HFFc6 (cell line): ENCODE results near the gene SARNP. TPM values are rescaled to one million over a fixed set of nuclear protein-coding genes. Genes with fewer than 3 reads are reported as not detected.
"Not testable (repeated sequence)": the region's sequence is repeated elsewhere in the genome, so short reads cannot be mapped to it uniquely, and the experiment has no call there.

Experiments
- DNase-seq: peaks from one replicate; pipeline ENCODE4 v3.0.0-alpha.2; 2018
- H3K27ac Mint-ChIP-seq: 2 replicates; pipeline ENCODE4 v1.8.0; 2020; ENCODE audit warnings: mild to moderate bottlenecking, mixed read lengths
- H3K27me3 Mint-ChIP-seq: 2 replicates; pipeline ENCODE4 v1.8.0; 2021; ENCODE audit warnings: mild to moderate bottlenecking, moderate library complexity, mixed read lengths; ENCODE audit not compliant: insufficient read depth
- H3K36me3 Mint-ChIP-seq: 2 replicates; pipeline ENCODE4 v1.8.0; 2021; ENCODE audit warnings: low read depth, mixed read lengths
- H3K4me1 Mint-ChIP-seq: 2 replicates; pipeline ENCODE4 v1.8.0; 2020; ENCODE audit warnings: low read depth, mixed read lengths
- H3K4me3 Mint-ChIP-seq: 2 replicates; pipeline ENCODE4 v1.8.0; 2020; ENCODE audit warnings: mild to moderate bottlenecking, moderate library complexity, mixed read lengths
- H3K9me3 Mint-ChIP-seq: 2 replicates; pipeline ENCODE4 v1.8.0; 2020; ENCODE audit warnings: mild to moderate bottlenecking, mixed read lengths
- total RNA-seq, 6 experiments: library from RNA; stranded (reverse); fragmentation: NEBNext Ultra II Directional; extraction: Animal tissue kit (Norgen Biotek cat#: 25700); gene quantifications; 2 replicates in 1 of 6; 3 replicates in 5 of 6; pipeline ENCODE4 v1.2.3, GENCODE V29; 2021
- TF ChIP-seq, protein P1 (sequence below): fragments of 200-600 bp; sonication (generic); IDR thresholded peaks from 2 replicates; pipeline ENCODE4 v1.5.0; 2021; ENCODE audit warnings: antibody characterized with exemption, mild to moderate bottlenecking

Gene SARNP
- total RNA-seq, 6 experiments from 2014 or later = 68.9 to 85.5 (median 78.4) TPM

DNA sequence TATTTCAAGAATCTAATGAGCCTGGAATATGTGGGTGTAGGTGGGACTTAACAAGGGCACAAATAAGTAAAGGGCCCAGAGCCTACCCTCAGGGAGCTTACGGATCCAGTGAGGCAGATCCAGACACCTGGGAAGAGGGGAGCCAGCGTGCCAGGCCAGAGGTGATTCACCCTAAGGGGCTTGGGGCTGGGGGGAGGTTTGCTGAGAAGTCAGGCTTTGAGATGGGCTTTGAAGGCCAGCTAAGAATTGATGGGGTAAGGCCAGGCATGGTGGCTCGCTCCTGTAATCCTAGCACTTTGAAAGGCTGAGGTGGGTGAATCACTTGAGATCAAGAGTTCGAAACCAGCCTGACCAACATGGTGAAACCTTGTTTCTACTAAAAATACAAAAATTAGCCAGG lies 25.9 kb upstream of the SARNP start:
- Mint-ChIP-seq H3K36me3 (peaks cover 20% of the 10 kb centered on the region; the same call in 1 of the 2 replicates), H3K4me1 (peaks cover 62% of the 10 kb centered on the region)

DNA sequence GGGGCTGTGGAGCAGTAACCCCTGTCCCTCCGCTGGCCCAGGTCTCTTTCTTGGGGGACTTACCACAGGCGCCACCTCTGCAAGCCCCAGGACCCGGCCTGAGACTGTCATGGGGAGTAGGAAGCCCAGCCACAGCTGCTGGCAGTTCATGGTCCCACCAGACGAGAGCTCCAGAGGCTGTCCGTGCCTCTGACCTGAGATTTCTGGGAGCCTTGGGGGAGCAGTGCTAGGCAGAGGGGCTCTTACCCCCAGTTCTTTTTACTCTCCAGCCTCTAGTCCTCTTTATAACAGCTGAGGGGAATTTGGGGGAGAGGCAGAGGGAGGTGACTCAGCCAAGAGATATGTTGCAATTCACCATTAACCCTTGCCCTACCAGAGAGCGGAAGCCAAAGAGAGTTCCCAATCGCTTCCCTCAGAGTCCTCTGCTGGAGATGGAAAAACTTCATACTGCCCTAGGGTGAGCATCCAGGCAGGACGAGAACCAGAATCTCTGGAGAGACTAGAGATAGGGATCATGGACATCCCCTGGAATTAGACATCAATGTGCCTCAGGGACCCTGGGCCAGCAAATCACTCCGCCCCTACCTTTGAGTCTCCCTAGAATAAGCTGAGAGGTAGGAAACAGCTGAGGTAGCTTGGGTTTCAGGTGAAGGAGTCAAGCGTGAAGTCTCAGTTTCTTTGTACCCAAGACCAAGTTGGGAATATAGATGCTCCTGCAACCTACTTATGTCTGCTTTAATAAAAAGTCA lies 25.3 kb upstream of the SARNP start, which contains the start of gene MMP19:
Gene MMP19 (minus strand): TSS at position 256 of the 749 bp plus-strand sequence. CDS start 106 bp downstream, at position 150.
- H3K36me3 Mint-ChIP-seq = peaks cover 22% of the 10 kb centered on the region; the same call in 1 of the 2 replicates
- peaks cover 57% of the 10 kb centered on the region for H3K4me1 Mint-ChIP-seq
- H3K27ac Mint-ChIP-seq = peak within 1 kb of the TSS; percentile 90
- H3K27me3 Mint-ChIP-seq = no peaks in the 10 kb centered on the region; the same call in 1 of the 2 replicates
- H3K4me3 Mint-ChIP-seq = peak within 1 kb of the TSS; percentile 98
- TF ChIP-seq, protein P1, sequence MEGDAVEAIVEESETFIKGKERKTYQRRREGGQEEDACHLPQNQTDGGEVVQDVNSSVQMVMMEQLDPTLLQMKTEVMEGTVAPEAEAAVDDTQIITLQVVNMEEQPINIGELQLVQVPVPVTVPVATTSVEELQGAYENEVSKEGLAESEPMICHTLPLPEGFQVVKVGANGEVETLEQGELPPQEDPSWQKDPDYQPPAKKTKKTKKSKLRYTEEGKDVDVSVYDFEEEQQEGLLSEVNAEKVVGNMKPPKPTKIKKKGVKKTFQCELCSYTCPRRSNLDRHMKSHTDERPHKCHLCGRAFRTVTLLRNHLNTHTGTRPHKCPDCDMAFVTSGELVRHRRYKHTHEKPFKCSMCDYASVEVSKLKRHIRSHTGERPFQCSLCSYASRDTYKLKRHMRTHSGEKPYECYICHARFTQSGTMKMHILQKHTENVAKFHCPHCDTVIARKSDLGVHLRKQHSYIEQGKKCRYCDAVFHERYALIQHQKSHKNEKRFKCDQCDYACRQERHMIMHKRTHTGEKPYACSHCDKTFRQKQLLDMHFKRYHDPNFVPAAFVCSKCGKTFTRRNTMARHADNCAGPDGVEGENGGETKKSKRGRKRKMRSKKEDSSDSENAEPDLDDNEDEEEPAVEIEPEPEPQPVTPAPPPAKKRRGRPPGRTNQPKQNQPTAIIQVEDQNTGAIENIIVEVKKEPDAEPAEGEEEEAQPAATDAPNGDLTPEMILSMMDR = no peak; the same call in 1 of the 2 replicates
- H3K9me3 Mint-ChIP-seq = no peaks in the 10 kb centered on the region
- peak; percentile 54 for DNase-seq

More for the DNA sequence above, 25.9 kb upstream of the SARNP start:
- Mint-ChIP-seq H3K4me3 (no peak overlapping the region), H3K9me3 (no peaks in the 10 kb centered on the region), H3K27ac (peak overlapping the region; percentile 90), H3K27me3 (no peaks in the 10 kb centered on the region; the same call in 1 of the 2 replicates)
- DNase-seq = no peak
- TF ChIP-seq, protein P1 = no peak

DNA sequence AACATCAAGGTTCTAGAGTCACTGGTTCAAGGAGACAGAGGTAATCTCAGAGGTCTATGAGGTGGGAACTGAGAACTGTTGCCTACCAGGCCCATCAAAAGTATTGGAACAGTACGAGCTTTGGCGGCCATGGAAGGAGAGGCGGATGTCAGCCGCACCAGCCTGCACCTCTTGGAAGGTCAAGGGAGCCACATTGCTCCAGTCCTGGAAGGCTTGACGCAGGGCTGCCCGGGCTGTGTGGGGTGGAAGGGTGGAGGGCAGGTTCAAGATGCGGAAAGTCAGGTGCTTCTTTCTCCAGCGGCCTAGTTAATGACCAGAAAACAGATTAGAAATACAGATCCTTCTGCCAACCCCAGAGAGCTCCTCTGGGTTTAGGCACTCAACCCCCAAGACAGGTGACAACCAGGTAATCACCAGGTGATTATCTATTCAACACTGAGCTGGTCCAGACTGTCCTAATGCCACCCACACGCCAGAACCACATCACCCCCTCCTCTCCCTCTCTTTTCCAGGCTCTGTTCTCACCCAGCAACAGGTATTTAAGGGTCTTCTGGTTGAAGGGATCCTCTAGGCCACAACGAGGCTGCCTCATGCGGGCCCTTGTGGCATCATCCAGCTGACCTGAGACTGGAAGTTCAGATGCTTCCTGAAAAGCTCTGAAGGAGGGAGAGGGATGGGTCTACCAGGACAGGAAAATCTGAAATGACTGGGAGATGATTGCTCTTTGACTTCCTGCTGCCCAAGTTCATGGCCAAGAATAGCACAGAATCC lies 23.2 kb upstream of the SARNP start:
- H3K36me3 Mint-ChIP-seq = peaks cover 27% of the 10 kb centered on the region; the same call in 1 of the 2 replicates
- peak overlapping the region; percentile 46 for H3K4me3 Mint-ChIP-seq
- TF ChIP-seq, protein P1 = no peak

DNA sequence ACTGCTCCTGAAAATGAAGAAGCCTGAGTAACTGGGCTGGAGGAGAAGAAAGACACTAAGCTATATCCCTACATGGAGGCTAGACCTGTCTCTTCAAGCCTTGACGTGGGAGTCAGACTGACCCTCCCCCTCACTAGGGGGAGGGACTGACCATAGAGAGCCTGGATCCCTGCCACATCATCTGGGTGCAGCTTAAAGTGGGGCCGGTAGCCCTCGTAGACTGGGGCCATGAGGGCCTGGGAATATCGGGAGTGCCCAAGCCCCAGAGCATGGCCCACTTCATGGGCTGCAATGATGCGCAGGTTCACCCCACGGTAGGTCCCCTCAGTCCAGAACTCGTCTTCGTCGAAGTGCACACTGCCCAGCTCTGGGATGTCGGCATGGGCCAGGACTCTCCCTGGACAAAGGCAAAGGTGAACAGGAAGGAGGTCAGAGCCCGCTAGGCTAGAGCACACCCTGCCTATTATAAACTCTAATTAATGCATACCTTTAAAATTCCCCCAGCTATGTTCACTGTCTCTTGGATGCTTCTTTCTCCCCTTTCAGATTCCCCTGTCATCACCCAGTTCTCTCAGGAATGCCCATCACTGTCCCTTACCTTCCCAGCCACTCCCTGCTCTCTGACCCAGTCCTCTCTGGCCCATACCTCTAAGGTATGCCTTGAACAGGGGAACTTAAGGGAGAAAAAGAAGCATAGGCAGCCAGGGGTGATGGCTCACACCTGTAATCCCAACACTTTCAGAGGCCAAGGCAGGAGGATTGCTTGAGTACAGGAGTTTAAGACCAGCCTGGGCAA lies 22.0 kb upstream of the SARNP start:
- Mint-ChIP-seq H3K27ac (no peak overlapping the region), H3K9me3 (no peaks in the 10 kb centered on the region), H3K27me3 (no peaks in the 10 kb centered on the region; the same call in 1 of the 2 replicates), H3K36me3 (peaks cover 27% of the 10 kb centered on the region; the same call in 1 of the 2 replicates), H3K4me1 (peaks cover 33% of the 10 kb centered on the region), H3K4me3 (no peak overlapping the region)
- TF ChIP-seq, protein P1 = no peak
- DNase-seq = no peak

More for the DNA sequence above, 23.2 kb upstream of the SARNP start:
- DNase-seq = no peak
- Mint-ChIP-seq H3K9me3 (no peaks in the 10 kb centered on the region), H3K27me3 (no peaks in the 10 kb centered on the region; the same call in 1 of the 2 replicates), H3K27ac (peak overlapping the region; percentile 64; the same call in 1 of the 2 replicates), H3K4me1 (peaks cover 40% of the 10 kb centered on the region)

DNA sequence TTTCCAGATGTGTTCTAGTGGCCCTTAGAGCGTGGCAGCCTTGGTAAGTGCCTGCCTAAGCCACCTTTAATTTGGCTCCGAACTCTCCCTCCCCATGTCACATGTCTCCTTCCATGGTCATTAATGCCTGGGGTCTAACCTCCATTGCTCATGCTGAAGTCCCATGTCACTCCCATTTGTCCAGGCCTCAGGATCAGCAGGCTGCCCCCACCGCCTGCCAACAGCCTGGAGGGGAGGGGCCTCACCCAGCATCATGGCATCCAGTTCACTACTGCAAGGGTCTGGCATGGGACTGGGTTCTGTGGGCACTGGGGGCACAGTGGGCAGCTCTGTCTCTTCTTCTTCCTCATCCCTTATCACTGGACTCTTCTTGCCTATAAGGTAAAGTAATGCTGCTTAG lies 20.8 kb upstream of the SARNP start:
- Mint-ChIP-seq H3K9me3 (no peaks in the 10 kb centered on the region), H3K36me3 (peaks cover 27% of the 10 kb centered on the region; the same call in 1 of the 2 replicates), H3K4me3 (no peak overlapping the region), H3K27me3 (no peaks in the 10 kb centered on the region; the same call in 1 of the 2 replicates), H3K4me1 (peaks cover 31% of the 10 kb centered on the region), H3K27ac (no peak overlapping the region)
- TF ChIP-seq, protein P1 = no peak
- DNase-seq = no peak

DNA sequence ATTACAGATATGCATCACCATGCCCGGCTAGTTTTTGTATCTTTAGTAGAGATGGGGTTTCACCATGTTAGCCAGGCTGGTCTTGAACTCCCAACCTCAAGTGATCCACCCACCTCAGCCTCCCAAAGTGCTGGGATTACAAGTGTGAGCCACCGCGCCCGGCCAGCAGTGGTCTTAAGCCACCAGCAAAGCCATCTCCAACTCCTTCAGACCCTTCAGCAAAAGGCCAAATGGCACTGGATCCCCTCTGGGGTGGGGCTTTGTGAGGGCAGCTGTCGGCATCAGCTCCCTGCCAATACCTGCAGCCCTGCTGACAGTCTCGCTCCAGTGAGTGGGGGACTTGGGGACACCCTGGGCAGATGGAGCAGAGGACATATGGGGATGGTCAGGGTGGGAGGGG lies 16.9 kb upstream of the SARNP start:
- H3K27ac Mint-ChIP-seq, H3K27me3 Mint-ChIP-seq, H3K9me3 Mint-ChIP-seq, DNase-seq, H3K4me3 Mint-ChIP-seq: not testable (repeated sequence)
- peaks cover 21% of the 10 kb centered on the region for H3K4me1 Mint-ChIP-seq
- H3K36me3 Mint-ChIP-seq = peaks cover 13% of the 10 kb centered on the region; the same call in 1 of the 2 replicates
